ENCODE results near the gene CST7. TPM values are rescaled to one million over a fixed set of nuclear protein-coding genes. Genes with fewer than 3 reads are reported as not detected.

The CST7 gene
- total RNA-seq, 3 donors from 2014 or later: 21.3 to 49.7 (median 46.9) TPM

DNA sequence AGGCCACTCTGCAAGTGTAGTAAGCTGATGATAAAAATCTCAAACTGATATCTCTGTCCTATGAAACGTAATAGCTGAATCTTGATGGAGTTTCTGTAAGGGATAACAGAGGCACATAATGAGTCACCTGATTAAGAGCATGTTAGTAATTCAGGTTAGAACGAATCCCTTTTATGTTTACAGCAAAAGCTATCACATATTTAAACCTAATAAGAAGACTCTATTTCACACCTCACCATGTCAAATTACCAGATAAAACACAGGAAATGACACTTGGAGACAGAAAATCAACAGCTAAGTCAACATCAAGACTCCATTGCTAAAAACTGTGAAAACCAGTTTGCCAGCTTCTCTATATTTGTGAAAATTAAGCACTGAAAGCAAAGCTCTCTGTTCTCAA is 11.8 kb downstream of the CST7 start:
- H3K27me3 Mint-ChIP-seq (ENCODE audit: low read depth): no peaks in the 10 kb centered on the region
- no peak overlapping the region for H3K4me3 Mint-ChIP-seq
- peaks cover 51% of the 10 kb centered on the region for H3K4me1 Mint-ChIP-seq (ENCODE audit: low read depth)
- DNase-seq (no peak), ATAC-seq (peak; percentile 32 to 63)
- peaks cover 48% of the 10 kb centered on the region for H3K36me3 Mint-ChIP-seq (ENCODE audit: insufficient read depth)
- no peaks in the 10 kb centered on the region for H3K9me3 Mint-ChIP-seq

DNA sequence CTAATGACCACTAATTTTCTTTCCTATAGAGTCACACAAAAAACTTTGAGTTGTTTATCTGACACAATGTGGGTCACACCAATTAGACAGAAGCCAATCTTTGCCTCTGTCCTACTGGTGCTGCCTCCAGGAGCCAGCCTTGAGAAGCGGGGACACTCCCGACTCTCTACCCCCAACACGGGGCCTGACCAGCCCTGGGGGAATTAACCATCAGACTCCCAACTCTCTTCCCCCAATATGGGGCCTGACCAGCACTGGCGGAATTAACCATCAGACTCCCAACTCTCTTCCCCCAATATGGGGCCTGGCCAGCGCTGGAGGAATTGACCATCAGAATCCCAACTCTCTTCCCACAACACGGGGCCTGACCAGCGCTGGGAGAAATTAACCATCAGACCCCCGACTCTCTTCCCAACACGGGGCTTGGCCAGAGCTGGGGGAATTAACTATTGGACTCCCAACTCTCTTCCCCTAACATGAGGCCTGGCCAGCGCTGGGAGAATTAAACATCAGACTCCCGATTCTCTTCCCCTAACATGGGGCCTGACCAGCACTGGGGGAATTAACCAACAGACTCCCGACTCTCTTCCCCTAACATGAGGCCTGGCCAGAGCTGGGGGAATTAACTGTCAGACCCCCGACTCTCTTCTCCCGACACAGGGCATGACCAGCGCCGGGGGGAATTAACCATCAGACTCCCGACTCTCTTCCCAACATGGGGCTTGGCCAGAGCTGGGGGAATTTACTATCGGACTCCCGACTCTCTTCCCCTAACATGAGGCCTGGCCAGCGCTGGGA is 12.5 kb downstream of the CST7 start:
- H3K4me1 Mint-ChIP-seq (ENCODE audit: low read depth): peaks cover 47% of the 10 kb centered on the region
- no peaks in the 10 kb centered on the region for H3K27me3 Mint-ChIP-seq (ENCODE audit: low read depth)
- no peak for DNase-seq
- H3K4me3 Mint-ChIP-seq: no peak overlapping the region
- peaks cover 54% of the 10 kb centered on the region for H3K36me3 Mint-ChIP-seq (ENCODE audit: insufficient read depth)
- no peaks in the 10 kb centered on the region for H3K9me3 Mint-ChIP-seq
- no peak for ATAC-seq

- DNase-seq: no peak
- peaks cover 47% of the 10 kb centered on the region for H3K4me1 Mint-ChIP-seq (ENCODE audit: low read depth)
- no peaks in the 10 kb centered on the region for H3K9me3 Mint-ChIP-seq
- no peak for ATAC-seq
- no peak overlapping the region for H3K4me3 Mint-ChIP-seq
- no peaks in the 10 kb centered on the region for H3K27me3 Mint-ChIP-seq (ENCODE audit: low read depth)
- H3K36me3 Mint-ChIP-seq (ENCODE audit: insufficient read depth): peaks cover 56% of the 10 kb centered on the region
These were observed 13.1 kb downstream of the CST7 start for GRCh38 chr20:24962182-24962492.

DNA sequence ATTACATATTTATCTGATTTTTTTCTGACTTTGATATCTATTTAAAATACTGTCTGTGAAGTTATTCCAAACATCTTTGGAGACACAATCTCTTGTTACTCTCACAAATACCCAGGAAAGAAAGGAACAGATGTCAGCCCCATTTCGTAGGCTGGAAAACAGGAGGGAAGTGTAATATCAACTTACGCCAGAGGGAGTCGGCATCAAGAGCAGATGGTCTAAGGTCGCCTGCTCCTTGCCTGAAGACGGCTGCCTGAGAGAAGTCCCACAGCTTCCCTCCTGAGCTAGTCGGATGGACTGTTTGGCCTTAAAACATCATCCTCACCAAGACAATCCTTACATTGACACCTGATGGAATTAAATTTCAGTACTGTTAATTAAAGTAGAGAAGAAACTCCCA is 13.4 kb downstream of the CST7 start:
- H3K4me3 Mint-ChIP-seq: no peak overlapping the region
- ATAC-seq (no peak), DNase-seq (no peak)
- H3K27me3 Mint-ChIP-seq (ENCODE audit: low read depth): no peaks in the 10 kb centered on the region
- peaks cover 48% of the 10 kb centered on the region for H3K4me1 Mint-ChIP-seq (ENCODE audit: low read depth)
- peaks cover 59% of the 10 kb centered on the region for H3K36me3 Mint-ChIP-seq (ENCODE audit: insufficient read depth)
- H3K9me3 Mint-ChIP-seq: no peaks in the 10 kb centered on the region

DNA sequence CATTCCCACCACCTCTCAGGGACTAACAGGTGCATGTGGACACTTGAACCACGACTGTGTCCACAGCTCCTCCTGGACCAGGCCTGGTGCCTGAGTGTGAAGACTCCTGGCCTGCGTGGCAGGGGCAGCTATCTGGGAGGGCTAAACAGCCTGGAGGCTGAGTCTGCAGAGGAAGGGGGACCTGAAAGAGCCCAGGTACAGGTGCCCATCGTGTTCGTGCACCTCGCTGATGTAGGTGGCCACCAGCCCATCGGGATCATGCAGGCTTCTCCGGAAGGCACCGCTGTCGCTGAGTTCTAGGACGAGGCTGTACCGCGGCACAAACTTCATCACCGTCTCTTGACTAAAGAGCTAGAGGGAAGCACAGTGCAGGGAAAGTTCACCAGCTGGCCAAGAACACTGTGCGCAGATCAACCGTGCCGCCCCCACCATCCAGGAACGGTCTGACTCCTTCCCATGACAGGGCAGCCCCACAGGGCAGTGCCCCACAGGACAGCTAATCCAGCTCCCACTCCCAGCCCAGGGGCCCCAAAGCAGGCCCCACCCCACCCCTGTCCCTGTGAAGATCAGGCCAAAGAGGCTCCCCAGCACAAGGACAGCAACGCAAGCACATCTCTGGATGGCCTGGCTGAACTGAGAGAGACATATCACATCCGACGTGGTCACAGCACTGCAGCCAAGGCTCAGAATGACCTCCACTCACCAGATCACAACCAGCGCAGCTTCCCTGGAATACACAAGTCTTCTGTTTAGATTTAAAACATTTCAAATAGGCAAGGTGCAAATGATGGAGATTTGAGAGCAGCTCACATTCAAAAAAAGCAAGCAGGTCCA is 14.8 kb downstream of the CST7 start:
- ATAC-seq (no peak), DNase-seq (no peak)
- peaks cover 68% of the 10 kb centered on the region for H3K36me3 Mint-ChIP-seq (ENCODE audit: insufficient read depth)
- H3K27me3 Mint-ChIP-seq (ENCODE audit: low read depth): no peaks in the 10 kb centered on the region
- peaks cover 49% of the 10 kb centered on the region for H3K4me1 Mint-ChIP-seq (ENCODE audit: low read depth)
- H3K4me3 Mint-ChIP-seq: no peak overlapping the region
- H3K9me3 Mint-ChIP-seq: no peaks in the 10 kb centered on the region

DNA sequence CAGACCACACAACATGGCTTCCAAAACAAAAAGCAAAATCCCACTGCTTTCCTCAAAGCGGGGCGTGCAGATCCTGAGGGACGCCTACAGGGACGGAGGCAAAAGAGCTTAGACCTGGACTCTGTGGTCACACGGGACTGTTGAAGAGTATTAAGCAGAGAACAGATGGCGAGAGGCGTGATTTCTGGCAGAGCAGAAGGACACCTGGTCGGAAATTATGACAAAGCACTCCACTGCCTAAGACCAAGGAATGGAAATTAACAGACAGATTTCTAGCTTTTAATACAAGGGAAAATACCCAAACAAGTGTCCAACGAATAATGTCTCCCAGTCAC is 15.4 kb downstream of the CST7 start:
- Mint-ChIP-seq H3K4me3 (no peak overlapping the region), H3K4me1 (ENCODE audit: low read depth) (peaks cover 49% of the 10 kb centered on the region), H3K27me3 (ENCODE audit: low read depth) (no peaks in the 10 kb centered on the region), H3K9me3 (no peaks in the 10 kb centered on the region), H3K36me3 (ENCODE audit: insufficient read depth) (peaks cover 74% of the 10 kb centered on the region)
- DNase-seq: no peak
- ATAC-seq: no peak

DNA sequence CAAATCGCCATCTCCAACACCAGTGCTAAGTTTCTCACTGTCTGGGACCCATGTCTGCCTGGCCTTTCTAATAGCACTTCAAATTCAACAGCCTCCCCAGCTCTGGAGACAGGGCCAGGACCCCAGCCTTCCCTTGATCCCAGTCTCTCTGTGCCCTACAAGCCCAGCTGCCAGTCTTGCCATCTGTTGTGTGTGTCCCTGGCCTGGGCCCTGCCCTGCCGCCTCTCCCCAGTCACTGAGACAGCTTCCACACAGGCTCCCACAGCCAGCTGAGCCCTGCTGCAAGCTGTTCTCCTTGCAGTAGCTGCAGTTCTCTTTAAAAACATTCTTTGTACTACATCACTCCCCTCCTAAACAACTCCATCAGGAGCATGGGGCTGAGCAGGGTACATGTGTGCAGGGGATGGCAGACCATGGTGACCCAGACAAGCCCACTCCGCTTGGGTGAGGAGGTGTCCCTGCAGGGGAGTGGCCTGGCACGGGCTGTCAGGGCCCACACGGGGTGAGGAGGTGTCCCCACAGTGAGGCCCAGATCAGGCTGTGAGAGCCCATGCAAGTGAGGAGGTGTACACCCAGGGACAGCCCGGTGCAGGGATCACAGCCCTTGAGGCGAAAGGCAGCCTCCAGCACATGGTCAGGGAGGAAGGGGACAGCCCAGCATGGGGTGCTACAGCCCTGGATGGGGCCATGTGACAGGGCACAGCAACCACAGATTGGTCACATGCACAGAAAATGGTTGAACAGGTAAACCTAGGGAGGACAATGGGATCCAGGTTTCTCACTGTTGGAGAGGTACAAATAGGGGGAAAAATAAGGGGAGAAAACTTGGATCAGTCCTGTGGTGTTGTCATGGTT is 16.2 kb downstream of the CST7 start:
- Mint-ChIP-seq H3K36me3 (ENCODE audit: insufficient read depth) (peaks cover 77% of the 10 kb centered on the region), H3K4me3 (no peak overlapping the region), H3K9me3 (no peaks in the 10 kb centered on the region), H3K27me3 (ENCODE audit: low read depth) (no peaks in the 10 kb centered on the region), H3K4me1 (ENCODE audit: low read depth) (peaks cover 44% of the 10 kb centered on the region)
- no peak for DNase-seq
- no peak for ATAC-seq

GRCh38 chr20:24966317-24967012 is 17.4 kb downstream of the CST7 start:
- Mint-ChIP-seq H3K9me3 (no peaks in the 10 kb centered on the region), H3K36me3 (ENCODE audit: insufficient read depth) (peaks cover 80% of the 10 kb centered on the region)
- no peak for DNase-seq

DNA sequence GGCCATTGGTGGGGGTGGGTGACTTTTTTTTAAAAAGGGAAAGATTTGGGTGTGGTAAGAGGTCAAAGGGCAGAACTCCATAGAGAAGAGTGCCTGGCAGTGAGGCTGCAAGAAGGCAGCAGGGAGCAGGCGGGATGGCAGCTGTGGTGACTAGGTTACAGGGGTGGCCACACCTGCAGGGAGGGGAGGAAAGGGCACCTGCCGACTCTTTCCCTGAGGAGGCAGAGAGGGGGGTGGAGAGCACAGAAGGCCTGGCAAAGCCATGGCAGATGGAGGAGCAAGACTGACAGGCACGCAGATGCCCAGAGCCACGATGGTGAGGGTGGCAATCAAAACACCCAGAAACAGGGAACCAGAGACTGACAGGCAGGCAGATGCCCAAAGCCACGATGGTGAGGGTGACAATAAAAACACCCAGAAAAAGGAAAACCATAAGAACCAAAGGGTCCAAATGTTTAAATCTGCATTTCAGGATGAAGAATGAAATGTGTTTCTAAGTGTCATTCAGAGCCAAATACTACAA is 19.3 kb downstream of the CST7 start:
- peaks cover 69% of the 10 kb centered on the region for H3K36me3 Mint-ChIP-seq (ENCODE audit: insufficient read depth)
- ATAC-seq: no peak

More at GRCh38 chr20:24966317-24967012, 17.4 kb downstream of the CST7 start:
- no peaks in the 10 kb centered on the region for H3K27me3 Mint-ChIP-seq (ENCODE audit: low read depth)
- H3K4me1 Mint-ChIP-seq (ENCODE audit: low read depth): peaks cover 35% of the 10 kb centered on the region
- H3K4me3 Mint-ChIP-seq: no peak overlapping the region
- no peak for ATAC-seq

DNA sequence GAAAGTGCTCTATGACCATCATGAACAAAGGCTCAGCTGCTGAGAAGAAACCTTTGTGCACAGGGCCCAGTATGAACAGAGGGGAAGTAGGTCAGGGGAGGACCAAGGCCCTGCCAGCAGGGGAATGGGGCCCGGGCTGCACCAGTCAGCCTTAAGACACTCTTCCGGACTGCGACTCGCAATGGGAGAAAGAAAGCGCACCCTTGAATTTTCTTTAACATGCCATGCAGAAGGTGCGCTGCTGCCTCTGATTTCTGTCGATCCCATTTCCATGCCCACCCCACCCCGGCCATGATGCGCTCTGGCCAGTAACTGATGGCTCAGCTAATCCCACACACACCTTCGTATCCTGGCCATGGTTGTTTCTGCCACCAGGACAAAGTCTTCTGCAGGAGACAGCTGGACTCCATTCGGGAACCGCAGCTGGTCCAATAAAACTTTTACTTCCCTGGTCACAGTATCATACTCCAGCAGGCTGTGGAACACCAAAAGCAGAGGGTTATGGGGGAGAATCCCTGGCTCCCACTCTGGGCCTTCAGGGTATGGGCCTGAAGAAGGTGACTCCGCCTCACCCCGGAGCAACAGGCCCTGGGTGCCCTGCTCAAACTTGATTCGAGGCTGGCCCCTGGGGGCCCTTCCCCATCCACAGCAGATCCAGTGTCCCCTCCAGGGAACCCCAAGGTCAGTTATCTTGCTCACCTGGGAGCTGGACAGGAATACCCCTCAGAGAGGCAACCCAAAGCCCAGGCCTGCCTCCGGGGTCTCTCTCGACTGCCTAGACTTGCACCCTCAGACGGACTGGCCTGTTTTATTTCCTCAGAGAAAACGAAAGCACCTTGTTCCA is 20.3 kb downstream of the CST7 start:
- peaks cover 14% of the 10 kb centered on the region for H3K4me1 Mint-ChIP-seq (ENCODE audit: low read depth)
- no peaks in the 10 kb centered on the region for H3K9me3 Mint-ChIP-seq
- no peaks in the 10 kb centered on the region for H3K27me3 Mint-ChIP-seq (ENCODE audit: low read depth)
- no peak overlapping the region for H3K4me3 Mint-ChIP-seq
- H3K36me3 Mint-ChIP-seq (ENCODE audit: insufficient read depth): peaks cover 71% of the 10 kb centered on the region
- ATAC-seq (no peak), DNase-seq (no peak)

More for the DNA sequence above, 19.3 kb downstream of the CST7 start:
- DNase-seq: no peak
- peaks cover 17% of the 10 kb centered on the region for H3K4me1 Mint-ChIP-seq (ENCODE audit: low read depth)
- H3K27me3 Mint-ChIP-seq (ENCODE audit: low read depth): no peaks in the 10 kb centered on the region
- no peaks in the 10 kb centered on the region for H3K9me3 Mint-ChIP-seq
- H3K4me3 Mint-ChIP-seq: no peak overlapping the region

GRCh38 chr20:24970030-24970553 is 21.0 kb downstream of the CST7 start:
- Mint-ChIP-seq H3K4me1 (ENCODE audit: low read depth) (peaks cover 7% of the 10 kb centered on the region), H3K36me3 (ENCODE audit: insufficient read depth) (peaks cover 69% of the 10 kb centered on the region), H3K27me3 (ENCODE audit: low read depth) (no peaks in the 10 kb centered on the region), H3K9me3 (no peaks in the 10 kb centered on the region), H3K4me3 (no peak overlapping the region)
- ATAC-seq (no peak), DNase-seq (no peak)

- H3K36me3 Mint-ChIP-seq (ENCODE audit: insufficient read depth): peaks cover 68% of the 10 kb centered on the region
- ATAC-seq (no peak), DNase-seq (no peak)
- H3K4me3 Mint-ChIP-seq: no peak overlapping the region
- H3K27me3 Mint-ChIP-seq (ENCODE audit: low read depth): no peaks in the 10 kb centered on the region
- peaks cover 4% of the 10 kb centered on the region for H3K9me3 Mint-ChIP-seq
- H3K4me1 Mint-ChIP-seq (ENCODE audit: low read depth): peaks cover 9% of the 10 kb centered on the region
These were observed 21.7 kb downstream of the CST7 start for GRCh38 chr20:24970754-24971153.

Measured in activated T-cell treated with anti-CD3 and anti-CD28 coated beads, Interleukin-2, amount 50 U/mL, for 4 hours (primary cell).